HG03354 (cell line): ENCODE data around the gene MAP3K14.

ENCODE experiments used
- ATAC-seq: cut with Tn5 transposase; IDR thresholded peaks from one replicate; pipeline ENCODE4 v1.9.1; 2021; ENCODE audit warnings: mild to moderate bottlenecking; ENCODE audit not compliant: unreplicated experiment, poor library complexity, severe bottlenecking

MAP3K14 gene

DNA sequence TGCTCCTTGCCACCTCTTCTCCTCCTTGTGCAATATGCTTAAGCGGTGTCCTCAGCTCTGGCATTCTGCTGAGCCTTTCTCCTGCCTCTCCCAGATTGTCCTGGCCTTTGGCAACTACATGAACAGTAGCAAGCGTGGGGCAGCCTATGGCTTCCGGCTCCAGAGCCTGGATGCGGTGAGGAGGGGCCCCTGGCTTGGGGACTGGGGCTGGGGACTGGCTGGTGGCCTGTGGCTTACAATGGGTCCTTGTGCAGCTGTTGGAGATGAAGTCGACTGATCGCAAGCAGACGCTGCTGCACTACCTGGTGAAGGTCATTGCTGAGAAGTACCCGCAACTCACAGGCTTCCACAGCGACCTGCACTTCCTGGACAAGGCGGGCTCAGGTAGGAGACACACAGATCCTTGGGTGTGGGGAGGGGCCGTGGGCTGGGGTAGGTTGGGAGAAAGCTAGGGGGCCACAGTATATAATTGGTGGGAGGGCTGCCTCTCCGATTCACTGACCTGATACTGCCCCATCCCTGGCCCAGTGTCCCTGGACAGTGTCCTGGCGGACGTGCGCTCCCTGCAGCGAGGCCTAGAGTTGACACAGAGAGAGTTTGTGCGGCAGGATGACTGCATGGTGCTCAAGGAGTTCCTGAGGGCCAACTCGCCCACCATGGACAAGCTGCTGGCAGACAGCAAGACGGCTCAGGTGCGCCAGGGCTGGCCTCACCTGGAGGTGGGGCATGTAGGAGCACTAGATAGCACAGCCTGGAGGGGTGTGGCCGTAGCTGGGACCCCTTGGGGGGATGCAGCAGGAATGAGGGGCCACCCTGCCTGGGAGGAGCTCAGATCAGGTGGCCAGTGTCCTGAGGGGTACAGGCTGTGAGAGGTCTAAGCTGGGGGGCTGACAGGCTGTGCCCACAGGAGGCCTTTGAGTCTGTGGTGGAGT lies 71.8 kb downstream of the MAP3K14 start:
- ATAC-seq = no peak

DNA sequence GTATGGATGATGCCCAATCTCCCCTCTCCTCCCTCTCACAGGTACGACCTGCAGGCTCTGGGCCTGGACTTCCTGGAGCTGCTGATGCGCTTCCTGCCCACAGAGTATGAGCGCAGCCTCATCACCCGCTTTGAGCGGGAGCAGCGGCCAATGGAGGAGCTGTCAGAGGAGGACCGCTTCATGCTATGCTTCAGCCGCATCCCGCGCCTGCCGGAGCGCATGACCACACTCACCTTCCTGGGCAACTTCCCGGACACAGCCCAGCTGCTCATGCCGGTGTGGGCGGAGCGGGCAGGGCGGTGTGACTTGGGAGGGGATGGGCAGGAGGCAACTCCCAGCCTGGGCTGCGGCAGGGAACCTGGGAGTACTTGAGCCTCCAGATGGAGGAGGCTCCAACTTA lies 73.1 kb downstream of the MAP3K14 start:
- ATAC-seq = no peak

DNA sequence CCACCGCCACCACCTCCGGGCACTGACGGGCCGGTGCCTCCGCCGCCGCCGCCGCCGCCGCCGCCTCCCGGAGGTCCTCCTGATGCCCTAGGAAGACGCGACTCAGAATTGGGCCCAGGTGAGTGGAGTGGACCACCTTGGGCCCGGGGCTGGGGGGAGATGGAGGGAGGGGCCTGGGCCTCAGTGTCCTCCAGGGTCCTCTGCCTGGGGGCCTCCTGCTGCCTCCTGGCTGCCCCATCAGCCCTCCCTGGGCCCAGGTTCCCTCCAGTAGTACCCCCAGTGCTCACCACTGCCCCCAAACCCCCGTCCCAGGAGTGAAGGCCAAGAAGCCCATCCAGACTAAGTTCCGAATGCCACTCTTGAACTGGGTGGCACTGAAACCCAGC lies 74.8 kb downstream of the MAP3K14 start:
- ATAC-seq = no peak

DNA sequence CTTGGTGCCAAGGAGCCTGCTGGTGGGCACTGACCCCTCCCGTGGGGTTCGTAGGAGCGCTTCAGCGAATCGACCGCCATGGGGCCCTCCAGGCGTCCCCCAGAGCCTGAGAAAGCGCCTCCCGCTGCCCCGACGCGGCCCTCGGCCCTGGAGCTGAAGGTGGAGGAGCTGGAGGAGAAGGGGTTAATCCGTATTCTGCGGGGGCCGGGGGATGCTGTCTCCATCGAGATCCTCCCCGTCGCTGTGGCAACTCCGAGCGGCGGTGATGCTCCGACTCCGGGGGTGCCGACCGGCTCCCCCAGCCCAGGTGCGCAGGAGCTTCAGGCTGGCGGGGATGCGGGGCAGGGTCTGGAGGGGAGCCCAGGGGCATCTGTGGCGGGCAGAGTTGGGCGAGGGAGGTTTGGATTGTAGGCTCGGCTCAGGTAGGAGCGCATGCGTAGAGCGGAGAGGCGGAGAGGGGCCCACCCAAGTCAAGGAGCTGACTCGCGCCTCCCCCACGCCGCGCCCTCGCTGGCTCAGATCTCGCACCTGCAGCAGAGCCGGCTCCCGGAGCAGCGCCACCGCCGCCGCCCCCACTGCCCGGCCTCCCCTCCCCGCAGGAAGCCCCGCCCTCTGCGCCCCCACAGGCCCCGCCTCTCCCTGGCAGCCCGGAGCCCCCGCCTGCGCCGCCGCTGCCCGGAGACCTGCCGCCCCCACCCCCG lies 75.3 kb downstream of the MAP3K14 start:
- ATAC-seq = no peak

DNA sequence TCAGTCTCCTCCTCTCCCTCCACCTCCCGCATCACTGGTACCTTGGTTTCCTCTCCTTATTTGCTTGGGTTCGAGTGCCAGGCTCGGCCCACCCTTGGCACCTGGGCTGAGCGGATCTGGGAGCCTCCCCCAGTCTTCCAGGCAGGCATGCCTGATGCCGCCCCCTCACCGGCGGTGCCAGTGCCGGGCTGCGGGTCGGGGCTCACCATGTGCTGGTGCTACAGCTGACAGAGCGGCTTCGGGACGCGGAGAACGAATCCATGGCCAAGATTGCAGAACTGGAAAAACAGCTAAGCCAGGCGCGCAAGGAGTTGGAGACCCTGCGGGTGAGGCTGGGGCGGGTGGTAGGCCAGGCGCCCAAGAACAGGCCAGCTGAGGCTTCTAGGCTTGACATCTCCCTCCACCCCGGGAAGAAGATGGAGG lies 75.9 kb downstream of the MAP3K14 start:
- no peak for ATAC-seq

DNA sequence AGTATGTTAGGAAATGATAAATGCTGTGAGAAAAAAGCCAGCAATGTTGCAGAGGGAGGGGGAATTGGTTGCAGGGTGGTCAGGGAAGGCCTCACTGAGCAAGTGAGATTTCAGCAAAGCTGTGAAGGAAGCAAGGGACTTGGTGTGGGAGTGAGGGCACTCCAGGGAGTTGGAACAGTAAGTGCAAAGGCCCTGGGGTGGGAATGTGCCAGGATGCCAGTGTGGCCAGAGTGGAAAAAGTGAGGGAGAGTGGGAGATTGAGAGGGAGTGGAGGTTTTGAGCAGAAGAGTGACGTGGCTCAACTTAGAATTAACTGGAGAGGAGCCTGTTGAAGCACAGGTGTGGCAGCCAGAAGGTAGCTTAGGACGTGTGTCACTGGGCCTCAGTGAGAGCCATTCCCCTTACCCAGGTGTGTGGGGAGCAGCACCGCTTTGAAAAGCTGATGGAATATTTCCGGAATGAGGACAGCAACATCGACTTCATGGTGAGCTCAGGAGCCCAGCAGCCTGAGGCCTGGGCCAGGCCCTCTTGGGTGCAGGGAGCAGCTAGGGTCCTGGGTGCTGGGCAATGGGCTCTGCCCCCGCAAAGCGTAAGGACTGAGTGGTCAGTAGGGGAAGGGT lies 78.6 kb downstream of the MAP3K14 start:
- no peak for ATAC-seq

DNA sequence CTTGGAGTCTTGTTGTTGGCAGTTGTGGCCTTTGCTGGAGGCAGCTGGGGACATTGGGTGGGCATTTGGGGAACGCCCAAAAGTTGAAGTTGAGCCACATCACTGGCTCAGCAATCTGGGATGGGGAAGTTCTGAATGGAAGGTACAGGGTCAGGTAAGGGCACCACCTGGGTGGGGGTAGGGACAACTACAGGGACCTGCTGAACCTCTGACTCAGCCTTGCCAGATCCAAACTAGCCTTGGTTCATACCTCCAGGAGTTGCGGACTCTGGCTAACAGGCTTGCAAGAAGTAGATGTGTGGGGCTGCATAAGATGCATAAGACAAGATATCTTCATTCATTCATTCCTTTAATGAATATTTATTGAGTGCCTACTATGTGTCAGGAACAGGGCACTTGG lies 79.1 kb downstream of the MAP3K14 start:
- no peak for ATAC-seq

DNA sequence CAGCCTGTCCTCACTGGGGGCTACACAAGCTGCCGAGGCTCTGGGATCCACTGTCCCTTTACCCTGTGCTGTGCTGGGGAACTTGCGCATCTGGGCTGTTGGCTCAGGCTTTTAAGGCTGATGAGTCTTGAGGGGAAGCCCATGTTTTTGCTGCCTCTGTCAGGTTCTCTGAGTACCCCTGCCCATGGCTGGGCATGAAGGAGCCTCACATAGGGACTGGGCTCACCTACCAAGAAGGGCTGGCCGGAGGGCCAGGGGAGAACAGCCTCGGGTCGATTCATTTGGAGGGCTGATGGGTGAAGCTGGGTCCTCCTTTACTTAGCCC lies 80.6 kb downstream of the MAP3K14 start:
- ATAC-seq = no peak

DNA sequence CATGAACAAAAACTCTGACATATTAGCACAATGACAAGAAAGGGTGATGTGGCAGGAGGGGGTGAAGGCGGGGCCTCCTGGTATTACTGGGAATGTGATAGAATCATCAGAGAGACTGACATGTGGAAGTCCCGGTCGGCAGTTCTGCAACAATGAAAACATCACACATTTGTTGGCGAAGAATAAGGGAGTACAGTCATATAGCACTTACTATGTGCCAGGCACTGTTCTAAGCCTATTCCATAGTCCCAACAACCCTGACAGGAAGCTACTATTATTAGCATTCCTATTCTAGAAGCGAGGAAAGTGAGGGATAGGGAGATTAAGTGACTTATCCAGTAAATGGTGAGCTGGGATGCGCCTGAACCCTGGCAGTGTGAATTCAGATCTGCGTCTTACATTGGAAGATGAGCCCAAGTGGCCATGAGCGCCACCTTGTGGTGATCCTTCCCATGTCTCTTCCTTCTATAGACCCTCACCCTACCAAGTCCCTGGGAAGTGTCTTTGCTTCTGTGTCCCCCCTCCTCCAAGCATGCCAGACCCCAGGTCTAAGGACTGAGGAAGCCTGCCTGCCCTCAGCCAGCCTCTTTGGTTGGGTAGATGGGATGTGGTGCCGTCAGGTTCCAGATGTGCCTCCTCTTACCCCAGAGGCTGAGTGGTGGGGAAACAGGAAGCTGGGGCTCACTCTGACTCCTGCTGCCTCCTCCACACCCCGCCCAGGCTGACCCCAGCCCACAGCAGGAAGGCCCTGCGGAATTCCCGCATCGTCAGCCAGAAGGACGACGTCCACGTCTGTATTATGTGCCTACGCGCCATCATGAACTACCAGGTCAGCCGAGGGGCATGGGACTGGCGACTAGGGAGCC lies 81.2 kb downstream of the MAP3K14 start:
- no peak for ATAC-seq

DNA sequence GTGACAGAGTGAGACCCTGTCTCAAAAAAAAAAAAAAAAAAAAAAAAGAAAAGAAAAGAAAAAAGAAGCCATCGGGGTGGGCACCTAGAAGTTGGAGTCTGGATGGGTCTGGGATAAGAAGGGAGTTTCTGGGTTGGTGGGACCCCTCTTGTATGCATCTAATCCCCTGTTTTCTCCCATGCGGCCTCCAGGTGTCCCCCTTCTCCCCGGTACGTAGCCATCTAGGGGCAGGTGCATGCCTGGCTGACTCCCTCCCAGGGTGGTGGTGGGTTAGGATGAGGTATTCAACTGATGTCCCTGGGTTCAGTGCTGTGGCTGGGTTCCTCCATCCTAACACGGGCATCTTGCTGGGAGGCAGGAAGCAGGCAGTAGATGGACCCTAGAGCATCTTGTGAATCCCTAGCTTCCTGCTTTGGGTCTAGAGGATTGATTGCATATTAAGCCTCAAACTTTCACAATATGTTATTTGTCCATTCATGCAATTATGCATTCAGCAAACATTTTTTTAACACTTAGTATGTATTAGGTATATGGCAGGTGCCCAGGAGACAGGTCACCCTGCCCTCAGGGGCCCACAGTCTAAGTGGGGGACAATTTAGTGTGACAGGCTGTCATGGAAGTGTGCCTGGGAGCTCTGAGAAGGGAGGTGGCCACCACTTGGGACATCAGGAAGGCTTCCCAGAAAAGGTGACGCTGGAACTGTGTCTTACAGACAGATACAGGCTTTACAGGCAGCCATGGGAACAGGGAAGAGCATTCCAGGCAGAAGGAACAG lies 82.0 kb downstream of the MAP3K14 start:
- ATAC-seq = no peak

DNA sequence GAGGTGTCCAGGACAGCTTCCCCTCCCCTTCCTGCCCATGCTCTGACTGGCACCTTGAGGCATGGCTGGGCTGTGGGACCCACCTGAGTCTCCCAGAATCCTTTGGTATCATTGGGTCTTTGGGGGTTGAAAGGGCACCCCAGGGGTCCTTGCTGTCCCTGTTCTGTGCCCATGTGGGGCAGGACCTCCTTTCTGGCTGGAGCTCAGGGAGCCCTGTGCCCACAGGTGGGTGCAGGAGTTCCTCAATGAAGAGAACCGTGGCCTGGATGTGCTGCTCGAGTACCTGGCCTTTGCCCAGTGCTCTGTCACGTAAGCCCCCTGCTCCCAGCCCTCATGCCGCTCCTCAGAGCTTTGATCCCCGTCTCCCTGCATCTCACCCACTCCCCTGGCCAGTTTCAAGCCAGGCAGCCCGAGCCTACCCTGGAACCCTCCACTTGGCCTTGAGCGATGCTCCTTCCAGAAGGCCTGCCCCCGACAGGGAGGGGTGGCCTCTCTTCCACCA lies 83.3 kb downstream of the MAP3K14 start:
- ATAC-seq = no peak

DNA sequence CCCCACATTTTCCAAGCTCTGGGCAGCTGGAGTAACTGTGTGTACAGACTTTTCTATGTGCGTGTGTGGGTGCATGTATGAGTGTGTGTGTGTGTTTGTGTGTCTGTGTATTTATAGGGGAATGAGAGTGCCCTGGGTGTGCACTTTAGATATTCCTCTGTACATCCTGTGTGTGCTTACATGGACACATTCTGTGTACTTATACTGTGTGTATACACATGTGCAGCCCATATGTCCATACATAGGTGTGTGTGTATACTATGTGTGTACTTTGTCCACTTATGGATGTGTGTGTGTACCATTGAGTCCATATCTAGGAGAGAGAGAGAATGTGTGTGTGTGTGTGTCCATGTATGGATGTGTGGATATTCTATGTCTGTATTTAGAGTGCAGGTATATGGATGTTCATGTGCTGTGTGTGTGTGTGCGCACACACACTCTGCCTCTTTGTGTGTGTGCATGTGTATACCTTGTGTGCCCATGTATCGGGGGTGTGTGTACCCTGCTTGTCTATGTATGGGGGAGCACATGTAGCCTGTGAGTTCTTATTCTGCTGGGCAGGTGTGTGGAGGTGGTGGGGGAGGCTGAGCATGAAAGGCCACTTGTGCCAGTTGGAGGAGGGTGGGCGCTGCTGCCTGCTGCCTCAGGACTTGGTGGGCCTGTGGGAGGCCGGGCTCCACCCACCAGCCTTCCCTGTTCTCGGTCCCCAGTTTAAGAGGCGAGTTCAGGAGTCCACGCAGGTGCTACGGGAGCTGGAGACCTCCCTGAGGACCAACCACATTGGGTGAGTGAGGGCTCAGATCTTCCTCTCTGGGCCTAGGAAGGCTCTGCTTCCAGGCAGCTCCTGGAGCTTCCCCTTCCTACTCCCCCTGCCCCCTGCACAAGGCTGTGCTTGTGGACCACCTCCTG lies 84.1 kb downstream of the MAP3K14 start:
- no peak for ATAC-seq

DNA sequence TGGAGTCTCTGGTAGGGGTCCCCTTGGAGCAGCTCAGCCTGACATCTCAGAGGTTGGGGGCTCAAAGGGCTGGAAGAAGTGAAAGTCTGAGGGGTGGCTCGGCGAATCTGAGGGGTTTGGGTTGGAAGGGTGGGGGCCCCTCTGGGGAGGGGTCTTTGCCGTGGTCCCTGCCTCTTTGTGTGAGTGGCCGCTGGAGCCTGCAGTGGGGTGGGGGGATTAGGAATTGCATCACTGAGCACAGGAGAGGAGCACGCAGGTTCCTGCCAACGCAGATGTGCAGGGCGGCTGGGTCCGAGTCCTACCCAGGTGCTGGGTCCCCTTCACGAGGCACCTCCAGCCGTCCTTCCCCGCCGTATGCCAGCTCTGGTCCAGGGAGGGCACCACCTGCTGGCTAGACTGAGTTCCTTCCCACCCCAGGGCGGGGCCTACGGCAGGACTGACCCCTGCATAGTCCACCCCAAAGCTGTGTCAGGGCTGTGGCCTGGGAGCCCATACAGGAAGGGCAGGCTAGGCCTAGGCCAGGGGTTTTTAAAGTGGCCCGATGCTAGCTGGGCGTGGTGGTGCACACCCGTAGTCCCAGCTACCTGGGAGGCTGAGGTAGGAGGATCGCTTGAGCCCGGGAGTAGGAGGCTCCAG lies 85.2 kb downstream of the MAP3K14 start:
- no peak for ATAC-seq

DNA sequence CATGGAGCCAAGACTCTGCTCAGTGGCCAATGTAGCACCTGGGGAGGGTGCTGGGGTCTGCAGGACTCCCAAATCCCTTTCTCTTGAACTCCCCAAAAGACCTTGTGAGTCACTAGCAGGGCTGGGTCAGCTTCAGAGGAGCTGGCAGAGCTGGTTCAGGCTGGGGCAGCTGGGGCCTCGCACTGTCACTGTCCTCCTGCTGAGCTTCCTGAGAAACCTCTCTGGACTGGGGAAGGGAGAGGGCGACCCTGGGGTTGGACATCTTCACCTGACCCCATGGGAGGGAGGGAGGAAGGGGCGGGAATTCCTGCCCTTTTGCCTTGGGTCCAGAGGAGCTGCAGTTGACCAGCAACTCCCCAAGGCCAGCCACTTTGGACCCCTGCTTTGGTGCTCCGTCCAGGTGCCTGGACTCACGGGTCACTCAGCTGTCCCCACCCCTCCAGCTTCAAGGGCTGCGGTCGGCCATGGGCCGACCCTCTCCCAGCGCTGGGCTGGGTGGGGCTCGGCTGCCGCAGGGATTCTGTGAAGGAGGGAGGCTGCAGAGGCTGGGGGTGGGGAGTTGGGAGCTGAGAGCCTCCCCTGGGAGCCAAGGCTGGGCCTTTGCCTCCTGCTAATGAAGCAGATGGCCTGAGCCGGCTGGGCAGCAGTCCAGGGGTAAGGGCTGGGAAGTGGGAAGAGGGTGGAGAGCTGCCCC lies 85.9 kb downstream of the MAP3K14 start:
- no peak for ATAC-seq

DNA sequence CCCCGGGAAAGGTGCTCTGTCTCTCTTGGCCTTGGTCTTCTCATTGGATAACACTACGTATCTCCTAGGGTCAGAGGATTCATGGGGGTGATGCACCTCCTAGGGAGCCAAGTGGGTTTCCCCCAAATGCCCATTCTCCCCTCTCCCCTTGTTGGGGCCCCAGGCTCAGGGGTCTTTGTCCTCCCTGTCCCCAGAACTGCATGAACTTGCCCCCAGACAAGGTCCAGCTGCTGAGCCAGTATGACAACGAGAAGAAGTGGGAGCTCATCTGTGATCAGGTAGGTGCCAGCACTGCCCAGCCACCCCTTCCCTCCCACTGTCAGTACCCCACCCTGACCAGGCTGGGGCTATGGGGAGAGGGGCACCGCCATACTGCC lies 86.4 kb downstream of the MAP3K14 start:
- ATAC-seq = no peak

DNA sequence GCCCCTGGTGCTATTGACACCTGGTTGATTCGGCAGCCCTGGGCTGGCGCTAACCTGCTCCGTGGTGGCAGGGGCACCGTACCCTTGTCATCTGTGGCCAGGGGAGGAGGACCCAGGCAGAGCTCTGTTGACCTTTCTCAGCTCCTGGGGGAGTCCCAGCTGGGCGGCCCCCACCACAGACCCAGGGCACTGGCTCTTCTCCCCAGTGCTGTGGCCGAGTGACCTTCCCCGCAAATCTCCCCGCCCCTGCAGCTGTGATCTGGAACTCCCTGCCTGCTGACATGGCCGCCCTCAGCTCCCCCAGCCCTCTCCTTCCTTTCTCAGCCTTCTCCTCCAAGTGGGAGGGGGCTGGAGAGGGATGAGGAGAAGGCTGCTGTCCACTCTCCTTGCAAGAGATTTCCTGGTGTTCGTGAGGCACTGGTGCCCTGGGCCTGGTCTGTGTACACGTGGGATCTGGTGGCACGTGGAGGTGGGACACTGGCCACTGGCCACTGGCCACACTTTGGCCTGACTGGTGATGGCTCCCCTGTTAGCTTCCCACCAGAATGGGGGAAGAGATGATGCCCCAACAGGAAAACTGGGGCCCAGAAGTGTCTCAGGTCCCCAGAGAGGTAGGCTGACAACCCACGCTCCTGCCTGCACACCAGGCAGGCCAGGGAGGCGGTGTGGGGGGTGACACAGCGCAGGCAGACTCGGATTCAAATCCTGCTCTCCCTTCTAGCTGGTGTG lies 87.0 kb downstream of the MAP3K14 start:
- peak; percentile 9 for ATAC-seq
